ENCODE data around the gene DENR.
A peak's percentile ranks its signal among the peaks of the same experiment; 100 is the strongest.
"Not testable (repeated sequence)": the region's sequence is repeated elsewhere in the genome, so short reads cannot be mapped to it uniquely, and the experiment has no call there.

The DENR gene

GRCh38 chr12:122752464-122753318 lies at the start of gene DENR:
Gene DENR, plus strand, starts transcription at chr12:122752824. Its CDS starts 878 bp downstream, at chr12:122753702.
- intact Hi-C loops (cut with DNase I): loop anchor here (1.0 to 10.0 kb wide), 3 partner anchors 115 to 348 kb away; partner anchors contain the start of gene KNTC1
- DNase-seq: peak; percentile 94 to 99 (median 96)

GRCh38 chr12:122702890-122703611 lies 49.6 kb upstream of the DENR start, which contains the start of gene HCAR2:
Gene HCAR2, minus strand, starts transcription at chr12:122703357. Its CDS starts 74 bp downstream, at chr12:122703283.
- peak in 2 of 10 donors; percentile 13 to 86 for DNase-seq

GRCh38 chr12:122703841-122704240 lies 48.8 kb upstream of the DENR start:
- DNase-seq; intact Hi-C loops (cut with DNase I): not testable (repeated sequence)

More at GRCh38 chr12:122702890-122703611, 49.6 kb upstream of the DENR start, which contains the start of gene HCAR2:
- intact Hi-C loops (cut with DNase I): not testable (repeated sequence)

- DNase-seq; intact Hi-C loops (cut with DNase I): not testable (repeated sequence)
Measured at GRCh38 chr12:122709287-122709686, 43.3 kb upstream of the DENR start.

- intact Hi-C loops (cut with DNase I); DNase-seq: not testable (repeated sequence)
Measured at GRCh38 chr12:122710341-122710740, 42.3 kb upstream of the DENR start.

- DNase-seq; intact Hi-C loops (cut with DNase I): not testable (repeated sequence)
Measured at GRCh38 chr12:122711266-122711665, 41.4 kb upstream of the DENR start.

GRCh38 chr12:122713491-122714188 lies 39.0 kb upstream of the DENR start:
- intact Hi-C loops (cut with DNase I); DNase-seq: not testable (repeated sequence)

- peak in 1 of 10 donors; percentile 18 for DNase-seq
- intact Hi-C loops (cut with DNase I): not testable (repeated sequence)
Measured at GRCh38 chr12:122715211-122715610, 37.4 kb upstream of the DENR start.

GRCh38 chr12:122716658-122717057 lies 36.0 kb upstream of the DENR start, which contains the start of gene HCAR3:
Gene HCAR3, minus strand, starts transcription at chr12:122716811. Its CDS starts 74 bp downstream, at chr12:122716737.
- intact Hi-C loops (cut with DNase I): not testable (repeated sequence)
- peak in 1 of 10 donors; percentile 62 for DNase-seq

GRCh38 chr12:122721057-122721545 lies 31.5 kb upstream of the DENR start:
- intact Hi-C loops (cut with DNase I): no loop called here
- DNase-seq: no peak

- intact Hi-C loops (cut with DNase I): no loop called here
- no peak for DNase-seq
Measured at GRCh38 chr12:122722387-122722786, 30.2 kb upstream of the DENR start.

GRCh38 chr12:122724641-122725243 lies 27.9 kb upstream of the DENR start:
- DNase-seq: no peak
- intact Hi-C loops (cut with DNase I): no loop called here

GRCh38 chr12:122725452-122726079 lies 27.1 kb upstream of the DENR start:
- intact Hi-C loops (cut with DNase I): no loop called here
- no peak for DNase-seq

GRCh38 chr12:122726080-122726558 lies 26.5 kb upstream of the DENR start:
- no peak for DNase-seq
- intact Hi-C loops (cut with DNase I): no loop called here

GRCh38 chr12:122729583-122730214 lies 22.9 kb upstream of the DENR start:
- peak in 1 of 10 donors; percentile 65 for DNase-seq
- intact Hi-C loops (cut with DNase I): no loop called here

- intact Hi-C loops (cut with DNase I): no loop called here
- DNase-seq: peak in 1 of 10 donors; percentile 64
Measured at GRCh38 chr12:122730215-122731014, 22.2 kb upstream of the DENR start, which contains the start of gene HCAR1. Gene HCAR1, minus strand, starts transcription at chr12:122730844. Its CDS starts 505 bp downstream, at chr12:122730339.

- no peak for DNase-seq
- intact Hi-C loops (cut with DNase I): no loop called here
Measured at GRCh38 chr12:122732170-122732569, 20.5 kb upstream of the DENR start.

- no peak for DNase-seq
- intact Hi-C loops (cut with DNase I): no loop called here
Measured at GRCh38 chr12:122732611-122733010, 20.0 kb upstream of the DENR start.
